Right lobe of liver (tissue), 6 donors: ENCODE measurements around the gene PCNX3. TPM values are rescaled to one million over a fixed set of nuclear protein-coding genes. Genes with fewer than 3 reads are reported as not detected.

Source experiments
- ATAC-seq, 4 donors: fragments of 200-7000 bp; cut with Tn5 transposase; one replicate each; pipeline ENCODE4 v1.9.1; 2020; ENCODE audit warnings: mild to moderate bottlenecking in 4 of 4, moderate library complexity in 4 of 4
- DNase-seq, 3 donors: peaks; one replicate each; pipeline ENCODE4 v3.0.0-alpha.2; 2020
- H3K27ac ChIP-seq, 3 donors: fragments of 200-600 bp; one replicate each; pipeline ENCODE4 v1.8.0; 2022
- H3K27me3 ChIP-seq, 2 donors: fragments of 200-600 bp; one replicate each; pipeline ENCODE4 v1.8.0; 2022
- H3K36me3 ChIP-seq, 4 donors: fragments of 200-600 bp; sonication (generic) in 1 of 4; one replicate each; pipeline versions ENCODE4 v1.5.1 to v1.8.0; 2017 to 2022; ENCODE audit warnings: control low read depth in 1 of 4
- H3K4me1 ChIP-seq, 4 donors: fragments of 200-600 bp; sonication (generic) in 1 of 4; one replicate each; pipeline versions ENCODE4 v1.5.1 to v1.8.0; 2017 to 2022; ENCODE audit warnings: control low read depth in 1 of 4
- H3K4me3 ChIP-seq, 3 donors: fragments of 200-600 bp; one replicate each; pipeline ENCODE4 v1.8.0; 2022
- H3K9me3 ChIP-seq, 4 donors: fragments of 200-600 bp; sonication (generic) in 1 of 4; one replicate each; pipeline versions ENCODE4 v1.5.1 to v1.8.0; 2017 to 2022; ENCODE audit warnings: control low read depth in 1 of 4
- POLR2A ChIP-seq: fragments of 450-650 bp; IDR thresholded peaks from one replicate; pipeline ENCODE4 v1.6.1; 2017; ENCODE audit warnings: antibody characterized with exemption, mild to moderate bottlenecking
- WGBS: methylation state at CpG from one replicate; pipeline ENCODE4 v1.1.6; 2018; ENCODE audit warnings: low coverage, low lambda C conversion rate; ENCODE audit not compliant: insufficient coverage; ENCODE audit errors: missing lambda C conversion rate; 5-methylcytosine and 5-hydroxymethylcytosine counted together
- intact Hi-C, 2 donors: fragments of 100-400 bp; cut with DNase I; formaldehyde crosslinking; loops; one replicate each; pipeline versions ENCODE4 v1.11.2 to v1.14.1; 2022
- total RNA-seq, 6 experiments: library from RNA; depleted of rRNA in 2 of 6; stranded (reverse); fragments of >200 nt in 2 of 6; fragmentation: NEBNext Ultra II Directional in 3 of 6; extraction: Animal tissue kit (Norgen Biotek cat#: 25700) in 3 of 6; gene quantifications; one replicate each; pipeline versions ENCODE4 v1.1.0 to v1.2.4, GENCODE V29; 2016 to 2023
- TF ChIP-seq, protein P1 (sequence below), 4 donors: fragments of 200-600 bp in 3 of 4; fragments of 450-650 bp in 1 of 4; IDR thresholded peaks; one replicate each; pipeline versions ENCODE4 v1.5.1 to v1.8.0; 2016 to 2022; ENCODE audit warnings: antibody characterized with exemption in 4 of 4, mild to moderate bottlenecking in 2 of 4
- donor health status: DM: no; HTN: yes; CAD: no.
- donor health status: DM: no; HTN: no; CAD: no.
- donor health status: DM: no; HTN: no; CAD: no.
- donor health status: DM: no; HTN: yes; CAD: no.
- donor health status: DM: no; HTN: yes; CAD: no.

Gene PCNX3
- total RNA-seq, 6 experiments from 2014 or later, result 11.2 to 32.9 (median 12.4) TPM

DNA sequence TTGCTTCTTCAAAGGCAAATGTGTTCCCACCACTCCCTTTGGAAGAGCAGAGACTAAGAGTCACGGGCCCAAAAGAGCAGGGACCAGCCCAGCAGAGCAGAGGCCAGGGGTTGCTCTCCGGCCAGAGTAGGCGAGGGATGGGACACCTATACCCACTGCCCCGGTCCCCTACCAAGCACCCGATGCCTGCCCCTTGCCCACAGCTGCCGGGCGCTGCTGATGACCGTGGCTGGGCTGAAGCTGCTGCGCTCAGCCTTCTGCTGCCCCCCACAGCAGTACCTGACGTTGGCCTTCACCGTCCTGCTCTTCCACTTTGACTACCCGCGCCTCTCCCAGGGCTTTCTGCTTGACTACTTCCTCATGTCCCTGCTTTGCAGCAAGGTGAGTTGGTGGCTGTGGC, 11.6 kb downstream of the PCNX3 start:
- intact Hi-C loops, result loop anchor here (10.0 kb wide), 3 partner anchors 78 to 198 kb away; no protein-coding TSS in a partner anchor
- ATAC-seq, result no peak
- Histone ChIP-seq H3K36me3 (peaks cover 0 to 64% (median 14%) of the 10 kb centered on the region in 4 donors), H3K4me3 (no peak overlapping the region), H3K27me3 (no peaks in the 10 kb centered on the region), H3K4me1 (no peaks in the 10 kb centered on the region), H3K27ac (no peak overlapping the region), H3K9me3 (no peaks in the 10 kb centered on the region)
- DNase-seq, result no peak
- WGBS, result 89% methylated on average over 4 of the region's 13 CpGs
- TF ChIP-seq, protein P1, sequence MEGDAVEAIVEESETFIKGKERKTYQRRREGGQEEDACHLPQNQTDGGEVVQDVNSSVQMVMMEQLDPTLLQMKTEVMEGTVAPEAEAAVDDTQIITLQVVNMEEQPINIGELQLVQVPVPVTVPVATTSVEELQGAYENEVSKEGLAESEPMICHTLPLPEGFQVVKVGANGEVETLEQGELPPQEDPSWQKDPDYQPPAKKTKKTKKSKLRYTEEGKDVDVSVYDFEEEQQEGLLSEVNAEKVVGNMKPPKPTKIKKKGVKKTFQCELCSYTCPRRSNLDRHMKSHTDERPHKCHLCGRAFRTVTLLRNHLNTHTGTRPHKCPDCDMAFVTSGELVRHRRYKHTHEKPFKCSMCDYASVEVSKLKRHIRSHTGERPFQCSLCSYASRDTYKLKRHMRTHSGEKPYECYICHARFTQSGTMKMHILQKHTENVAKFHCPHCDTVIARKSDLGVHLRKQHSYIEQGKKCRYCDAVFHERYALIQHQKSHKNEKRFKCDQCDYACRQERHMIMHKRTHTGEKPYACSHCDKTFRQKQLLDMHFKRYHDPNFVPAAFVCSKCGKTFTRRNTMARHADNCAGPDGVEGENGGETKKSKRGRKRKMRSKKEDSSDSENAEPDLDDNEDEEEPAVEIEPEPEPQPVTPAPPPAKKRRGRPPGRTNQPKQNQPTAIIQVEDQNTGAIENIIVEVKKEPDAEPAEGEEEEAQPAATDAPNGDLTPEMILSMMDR (IDR thresholded peaks at IDR 0.05), result no peak
- TF ChIP-seq POLR2A, result no peak

DNA sequence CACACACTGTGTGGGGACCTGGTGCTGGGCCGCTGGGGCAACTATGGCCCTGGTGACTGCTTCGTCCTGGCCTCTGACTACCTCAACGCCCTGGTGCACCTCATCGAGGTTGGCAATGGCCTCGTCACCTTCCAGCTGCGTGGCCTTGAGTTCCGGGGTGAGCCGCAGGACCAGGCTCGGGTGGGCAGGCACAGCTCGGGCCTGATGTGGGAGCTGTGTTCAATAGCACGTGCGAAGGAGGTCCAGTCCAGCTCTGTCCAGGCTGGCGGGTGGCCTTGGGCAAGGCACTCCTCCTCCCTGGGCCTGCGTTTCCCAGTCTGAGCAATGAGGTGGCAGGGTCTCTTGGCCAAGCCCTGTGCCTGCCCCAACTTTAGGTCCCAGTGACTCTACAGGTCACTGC, 14.0 kb downstream of the PCNX3 start:
- no peak for ATAC-seq
- H3K27ac ChIP-seq, result no peak overlapping the region
- DNase-seq, result no peak
- intact Hi-C loops, result loop anchor here (10.0 kb wide), 3 partner anchors 75 to 195 kb away; no protein-coding TSS in a partner anchor
- TF ChIP-seq POLR2A, result no peak
- TF ChIP-seq, protein P1 (IDR thresholded peaks at IDR 0.05), result no peak
- H3K36me3 ChIP-seq, result peaks cover 0 to 56% (median 15%) of the 10 kb centered on the region in 4 donors
- no peaks in the 10 kb centered on the region for H3K27me3 ChIP-seq
- peaks cover 0 to 10% (median 4%) of the 10 kb centered on the region in 4 donors for H3K4me1 ChIP-seq
- H3K4me3 ChIP-seq, result no peak overlapping the region
- no peaks in the 10 kb centered on the region for H3K9me3 ChIP-seq
- WGBS, result 100% methylated on average over 2 of the region's 14 CpGs

DNA sequence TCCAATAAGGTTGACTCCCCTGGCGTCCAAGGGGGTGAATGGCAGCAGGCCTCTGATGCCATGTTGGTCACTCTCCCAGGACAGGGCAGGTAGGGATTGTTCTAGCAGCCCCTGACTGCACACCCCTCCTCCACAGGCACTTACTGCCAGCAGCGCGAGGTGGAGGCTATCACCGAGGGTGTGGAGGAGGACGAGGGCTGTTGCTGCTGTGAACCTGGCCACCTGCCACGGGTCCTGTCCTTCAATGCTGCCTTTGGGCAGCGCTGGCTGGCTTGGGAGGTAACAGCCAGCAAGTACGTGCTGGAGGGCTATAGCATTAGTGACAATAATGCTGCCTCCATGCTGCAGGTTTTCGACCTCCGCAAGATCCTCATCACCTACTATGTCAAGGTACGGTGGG, 14.6 kb downstream of the PCNX3 start:
- intact Hi-C loops, result no loop called here
- H3K27me3 ChIP-seq, result no peaks in the 10 kb centered on the region
- H3K4me3 ChIP-seq, result no peak overlapping the region
- H3K27ac ChIP-seq, result no peak overlapping the region
- H3K4me1 ChIP-seq, result peaks cover 0 to 10% (median 4%) of the 10 kb centered on the region in 4 donors
- ATAC-seq (no peak), DNase-seq (no peak)
- no peaks in the 10 kb centered on the region for H3K9me3 ChIP-seq
- WGBS, result no CpG with 5 or more reads among the region's 11 CpGs
- peaks cover 0 to 60% (median 20%) of the 10 kb centered on the region in 4 donors for H3K36me3 ChIP-seq
- no peak for TF ChIP-seq POLR2A
- TF ChIP-seq, protein P1 (IDR thresholded peaks at IDR 0.05), result no peak

DNA sequence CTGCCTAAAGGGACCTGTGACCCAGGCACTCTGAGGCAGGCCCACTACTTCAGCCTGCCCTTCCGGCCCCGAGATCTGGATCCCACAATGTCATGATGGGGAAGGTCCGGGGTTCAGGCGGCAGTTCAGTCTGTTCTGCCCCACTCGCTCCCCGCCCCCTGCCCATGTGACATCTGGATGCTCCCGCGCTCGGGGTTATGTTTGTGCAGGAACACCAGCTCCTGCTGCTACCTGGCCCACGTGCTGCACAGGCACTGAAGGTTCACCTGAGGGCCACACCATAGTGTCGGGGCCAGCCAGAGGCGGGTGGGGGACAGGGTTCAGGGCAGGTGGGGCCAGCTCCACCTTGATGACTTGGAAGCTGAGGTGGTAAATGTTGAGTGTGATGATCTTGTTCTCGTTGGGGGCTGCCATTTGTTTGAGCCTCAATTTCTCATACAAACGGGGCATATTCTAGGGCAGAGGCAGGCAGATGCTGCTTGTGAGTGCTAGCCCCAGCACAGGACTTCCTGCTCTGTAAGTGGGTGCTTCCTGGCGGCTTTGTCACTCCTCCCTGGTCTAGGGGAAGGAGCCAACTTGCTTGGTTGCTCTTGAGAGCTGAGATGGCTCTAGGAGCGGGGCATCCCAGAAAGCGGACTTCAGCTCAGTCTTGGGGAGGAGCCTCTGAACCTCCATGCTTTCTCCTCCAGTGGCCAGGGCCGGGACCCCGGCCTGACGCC, 18.0 kb downstream of the PCNX3 start:
- no peak for TF ChIP-seq POLR2A
- TF ChIP-seq, protein P1 (IDR thresholded peaks at IDR 0.05), result no peak
- peak in 3 of 4 donors; percentile 3 to 60 (median 33) for ATAC-seq
- DNase-seq, result peak in 2 of 3 donors; percentile 79 to 80

More for the DNA sequence above, 18.0 kb downstream of the PCNX3 start:
- 30% methylated on average over 9 of the region's 20 CpGs for WGBS
- intact Hi-C loops, result no loop called here
- no peaks in the 10 kb centered on the region for H3K27me3 ChIP-seq
- H3K27ac ChIP-seq, result no peak overlapping the region
- H3K36me3 ChIP-seq, result peaks cover 0 to 46% (median 13%) of the 10 kb centered on the region in 4 donors
- H3K4me1 ChIP-seq, result peaks cover 0 to 30% (median 7%) of the 10 kb centered on the region in 4 donors
- H3K9me3 ChIP-seq, result no peaks in the 10 kb centered on the region
- no peak overlapping the region for H3K4me3 ChIP-seq
